HT-29 (cell line): ENCODE results near the gene LAMB4. TPM values are rescaled to one million over a fixed set of nuclear protein-coding genes. Genes with fewer than 3 reads are reported as not detected.
A peak's percentile ranks its signal among the peaks of the same experiment; 100 is the strongest.
"Not testable (repeated sequence)": the region's sequence is repeated elsewhere in the genome, so short reads cannot be mapped to it uniquely, and the experiment has no call there.

Experiments used
- DNase-seq: peaks from one replicate; pipeline ENCODE4 v3.0.0-alpha.2; 2015; ENCODE audit warnings: low spot score
- total RNA-seq: library from RNA; depleted of rRNA; stranded (reverse); fragments of >200 nt; shearing (Covaris generic); gene quantifications from 2 replicates; pipeline ENCODE4 v1.2.3, GENCODE V29; 2014

The LAMB4 gene
- total RNA-seq, 1 experiment from 2014 or later, result not detected

GRCh38 chr7:108045669-108046068 is 84.5 kb downstream of the LAMB4 start:
- DNase-seq, result no peak

GRCh38 chr7:108045154-108045553 is 85.0 kb downstream of the LAMB4 start:
- no peak for DNase-seq

- DNase-seq, result no peak
Observed at GRCh38 chr7:108044345-108044744, 85.8 kb downstream of the LAMB4 start.

- DNase-seq, result no peak
Observed at GRCh38 chr7:108038986-108039385, 91.2 kb downstream of the LAMB4 start.

- DNase-seq, result no peak
Observed at GRCh38 chr7:108037741-108038140, 92.4 kb downstream of the LAMB4 start.

DNA sequence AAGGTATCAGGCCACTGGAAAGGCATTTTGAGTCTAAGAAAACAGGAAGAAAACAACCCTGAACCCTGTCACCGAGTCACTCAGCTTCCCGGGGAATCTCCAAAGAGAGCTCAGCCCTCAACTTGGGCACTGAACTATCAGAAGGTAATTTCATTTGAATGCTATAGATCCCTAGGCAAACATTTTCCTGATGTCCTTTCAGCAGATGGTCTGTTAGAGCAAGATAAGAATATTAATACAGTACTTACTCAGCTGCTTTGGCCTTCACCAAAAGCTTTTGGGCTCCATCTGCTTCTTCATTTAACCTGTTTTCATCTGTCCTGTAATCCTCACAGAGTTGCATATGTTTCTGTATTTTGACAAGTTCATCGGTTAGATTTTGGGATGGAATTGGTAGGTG is 93.0 kb downstream of the LAMB4 start:
- no peak for DNase-seq

GRCh38 chr7:108034586-108034985 is 95.6 kb downstream of the LAMB4 start:
- DNase-seq, result no peak

DNA sequence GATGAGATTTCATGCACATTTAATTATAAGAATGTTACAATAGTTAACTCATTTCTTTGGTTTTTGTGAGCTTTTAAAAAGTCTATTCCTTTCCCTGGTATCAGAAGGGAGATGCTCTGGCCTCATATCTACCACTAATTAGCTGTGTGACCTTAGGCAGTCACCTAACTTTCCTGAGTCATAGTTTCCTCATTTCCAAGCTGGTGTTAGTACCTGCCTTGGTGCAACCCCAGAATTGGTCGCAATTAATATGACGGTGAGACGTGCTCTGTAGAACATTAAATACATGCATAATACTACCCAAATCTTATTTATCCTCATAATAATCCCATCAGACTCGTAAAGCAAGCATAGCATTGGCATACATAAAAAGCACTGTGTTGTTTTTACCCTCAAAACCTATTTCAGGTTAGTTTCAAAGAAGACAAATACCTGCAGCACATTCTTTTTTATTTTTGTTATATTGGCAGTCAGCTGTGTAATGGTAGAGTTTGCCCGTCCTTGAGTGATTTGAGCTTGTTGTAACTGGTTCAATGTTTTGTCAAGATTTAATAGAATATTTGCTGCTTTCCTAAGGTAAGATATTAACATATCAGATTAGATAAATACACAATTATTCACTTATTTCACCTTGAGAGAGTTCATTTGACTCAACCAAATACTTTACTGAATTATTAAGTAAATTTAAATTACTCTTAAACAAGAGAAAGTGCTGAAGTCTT is 96.2 kb downstream of the LAMB4 start:
- no peak for DNase-seq

DNA sequence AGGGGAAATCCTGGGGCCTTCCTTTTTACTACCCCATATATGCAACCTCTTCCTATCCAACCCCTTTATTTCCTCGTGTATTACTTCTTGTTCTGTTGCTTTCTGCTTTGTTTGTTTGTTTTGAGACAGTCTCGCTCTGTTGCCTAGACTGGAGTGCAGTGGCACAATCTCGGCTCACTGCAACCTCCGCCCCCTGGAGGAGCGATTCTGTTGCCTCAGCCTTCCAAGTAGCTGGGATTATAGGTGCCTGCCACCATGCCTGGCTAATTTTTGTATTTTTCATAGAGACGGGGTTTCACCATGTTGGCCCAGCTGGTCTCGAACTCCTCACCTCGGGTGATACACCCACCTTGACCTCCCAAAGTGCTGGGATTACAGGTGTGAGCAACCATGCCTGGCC is 96.9 kb downstream of the LAMB4 start:
- DNase-seq, result not testable (repeated sequence)

DNA sequence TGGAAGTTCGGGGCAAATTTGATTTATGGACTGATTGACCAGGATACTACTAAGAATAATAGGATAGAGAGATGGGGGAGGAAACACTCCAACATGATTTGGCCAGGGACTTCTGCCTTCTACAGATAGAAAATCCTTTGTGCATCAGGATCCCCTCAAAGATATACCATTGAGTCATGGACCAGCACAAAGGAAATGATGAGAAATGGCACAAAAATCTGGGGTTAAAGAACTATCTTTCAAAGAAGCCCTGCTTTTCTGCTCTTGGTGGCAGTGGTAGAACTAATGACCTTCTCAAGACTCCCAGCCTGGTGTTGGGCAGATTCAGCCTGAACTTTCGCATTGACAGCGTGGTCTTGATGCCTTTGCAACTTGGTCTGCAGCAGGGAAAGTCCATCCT is 99.6 kb downstream of the LAMB4 start:
- no peak for DNase-seq

- no peak for DNase-seq
Observed at GRCh38 chr7:108029034-108029433, 101.1 kb downstream of the LAMB4 start.

GRCh38 chr7:108028111-108028510 is 102.0 kb downstream of the LAMB4 start:
- DNase-seq, result peak; percentile 47

DNA sequence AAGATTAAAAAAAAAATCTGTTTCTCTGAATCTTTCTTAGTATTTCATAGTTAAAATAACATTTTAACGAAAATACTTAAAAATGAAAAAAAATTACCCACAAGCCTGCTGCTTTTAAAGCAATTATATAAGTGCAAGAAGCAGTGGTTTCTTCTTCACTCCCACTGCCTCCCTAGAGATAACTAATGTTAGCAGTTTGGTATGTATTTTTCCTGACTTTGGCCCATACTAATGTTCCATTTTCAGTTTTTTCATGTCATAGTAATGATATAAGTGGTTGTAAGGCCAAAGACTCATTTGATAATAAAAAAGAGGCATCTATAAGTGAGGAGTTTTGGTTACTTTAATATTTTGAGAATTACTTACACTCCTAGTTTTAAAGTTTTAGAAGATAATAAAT is 102.9 kb downstream of the LAMB4 start:
- DNase-seq, result no peak

DNA sequence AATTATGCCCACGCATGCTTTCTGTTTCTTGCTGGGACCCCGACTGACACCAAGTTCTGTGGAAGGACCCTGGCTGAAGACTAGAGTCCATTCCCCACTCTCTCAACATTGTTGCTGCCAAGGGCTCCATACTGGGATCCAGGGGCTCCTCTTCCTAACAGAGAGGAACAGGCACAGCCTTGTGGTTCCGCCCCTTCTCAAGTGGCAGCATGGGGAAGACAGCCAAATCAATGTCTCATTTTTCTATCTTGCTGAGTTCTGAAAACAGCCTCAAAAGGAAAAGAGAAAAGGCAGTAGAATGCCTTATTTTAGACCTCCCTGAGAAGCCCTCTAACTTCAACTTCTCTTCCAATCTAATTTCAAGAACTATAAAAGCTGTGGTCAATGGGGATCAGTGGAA is 103.5 kb downstream of the LAMB4 start:
- DNase-seq, result no peak

- no peak for DNase-seq
Observed at GRCh38 chr7:108026116-108026515, 104.0 kb downstream of the LAMB4 start.

- DNase-seq, result no peak
Observed at GRCh38 chr7:108024538-108024937, 105.6 kb downstream of the LAMB4 start.

DNA sequence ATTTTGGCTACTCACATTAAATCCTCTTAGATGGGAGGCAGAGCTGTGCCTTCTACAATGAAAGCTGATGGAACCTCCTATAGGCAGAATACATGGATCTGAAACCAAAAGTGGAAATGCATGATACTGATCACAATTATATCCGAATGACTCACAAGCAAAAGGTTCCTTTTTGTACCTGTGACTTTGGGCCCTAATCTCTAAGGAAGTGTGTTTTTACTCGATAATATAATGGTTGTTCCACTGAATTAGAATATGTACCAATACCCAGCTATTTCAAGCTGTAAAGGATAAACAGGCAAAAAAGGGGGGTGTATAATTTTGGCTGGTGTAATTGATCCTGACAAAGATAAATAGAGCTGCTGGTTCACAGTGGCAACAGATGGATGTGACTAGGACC is 109.6 kb downstream of the LAMB4 start:
- DNase-seq, result no peak

DNA sequence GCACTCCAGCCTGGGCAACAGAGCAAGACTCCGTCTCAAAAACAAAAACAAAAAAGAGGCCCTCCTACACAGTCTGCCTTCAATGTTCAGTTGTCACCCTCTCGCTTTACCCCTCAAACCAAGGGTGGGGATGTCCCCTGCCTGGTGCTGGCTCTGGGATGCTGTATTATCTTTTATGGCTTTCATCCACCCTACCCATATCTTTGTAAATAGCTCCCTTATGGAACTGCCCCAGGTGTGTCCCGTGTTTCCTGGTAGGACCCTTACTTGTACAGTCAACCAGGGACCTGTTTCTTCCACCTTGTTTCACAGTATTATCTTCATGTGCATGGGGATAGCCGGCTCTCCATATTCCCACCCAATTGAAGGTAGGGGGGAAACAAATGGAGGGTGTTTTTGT is 111.5 kb downstream of the LAMB4 start:
- DNase-seq, result no peak

GRCh38 chr7:108017776-108018151 is 112.4 kb downstream of the LAMB4 start:
- no peak for DNase-seq

- DNase-seq, result peak; percentile 69
Observed at GRCh38 chr7:108016841-108017775, 113.1 kb downstream of the LAMB4 start.

DNA sequence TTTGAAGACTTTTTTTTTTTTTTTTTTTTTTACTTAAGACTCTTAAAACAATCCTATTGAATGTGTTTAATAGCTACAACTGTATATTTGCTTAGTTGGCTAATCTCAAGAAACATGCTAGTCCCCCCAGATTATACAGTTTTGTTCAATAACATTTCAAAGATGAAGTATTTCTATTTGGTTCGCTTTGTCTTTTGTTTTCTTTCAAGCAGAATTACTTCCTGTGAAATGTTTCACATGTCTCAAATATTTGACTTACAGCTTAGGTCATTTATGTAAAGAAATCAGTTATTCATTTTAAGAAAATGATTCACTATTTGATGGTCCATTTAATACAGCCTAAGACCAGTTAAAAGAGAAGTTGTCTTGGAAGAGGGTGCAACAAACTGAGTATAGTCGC is 114.4 kb downstream of the LAMB4 start:
- peak; percentile 20 for DNase-seq

- peak; percentile 74 for DNase-seq
Observed at GRCh38 chr7:108014747-108015682, 115.1 kb downstream of the LAMB4 start.
